ENCODE results near the gene NACC2.

- TF ChIP-seq CTCF (IDR thresholded peaks at IDR 0.05) (no peak), POLR2A (IDR thresholded peaks at IDR 0.05) (no peak)
Observed at GRCh38 chr9:136075134-136075841, 19.8 kb downstream of the NACC2 start.

All from right lobe of liver (tissue), 4 donors.